GM12892 (cell line): ENCODE data around the gene CDCA8.

Experiments
- POLR2A ChIP-seq: IDR thresholded peaks from 2 replicates; pipeline ENCODE4 v1.6.1; 2011; ENCODE audit warnings: low read depth, low read length, control low read depth
- POLR2AphosphoS5 ChIP-seq: IDR thresholded peaks from 2 replicates; pipeline ENCODE4 v1.6.1; 2011; ENCODE audit warnings: low read depth, low read length, control low read depth
- TAF1 ChIP-seq: IDR thresholded peaks from 2 replicates; pipeline ENCODE4 v1.6.1; 2011; ENCODE audit warnings: low read depth, mild to moderate bottlenecking, control low read depth, low read length, borderline replicate concordance

GRCh38 chr1:37685722-37686121 lies 6.6 kb upstream of the CDCA8 start:
- TF ChIP-seq POLR2A = no peak
- TF ChIP-seq TAF1 = no peak
- TF ChIP-seq POLR2AphosphoS5 = no peak
